Measurements from ENCODE around the gene SLC44A1. TPM values are rescaled to one million over a fixed set of nuclear protein-coding genes. Genes with fewer than 3 reads are reported as not detected.

Gene SLC44A1
- total RNA-seq, 1 donor from 2014 or later, result 51.3 TPM

- DNase-seq (ENCODE audit: low read depth) (no peak), FAIRE-seq (no peak)
- Histone ChIP-seq H3K27me3 (ENCODE audit: control insufficient read depth, insufficient read depth, low read length) (no peaks in the 10 kb centered on the region), H3K4me3 (ENCODE audit: low read depth, low read length) (no peak overlapping the region), H3K36me3 (ENCODE audit: control insufficient read depth, insufficient read depth, low read length) (no peaks in the 10 kb centered on the region)
- no peak for TF ChIP-seq CTCF (IDR thresholded peaks at IDR 0.05; ENCODE audit: insufficient read depth, low read length, severe bottlenecking)
These were observed 52.0 kb downstream of the SLC44A1 start for GRCh38 chr9:105296445-105296844.

- DNase-seq (ENCODE audit: low read depth) (peak; percentile 98), FAIRE-seq (no peak)
- no peak for TF ChIP-seq CTCF (IDR thresholded peaks at IDR 0.05; ENCODE audit: insufficient read depth, low read length, severe bottlenecking)
- Histone ChIP-seq H3K4me3 (ENCODE audit: low read depth, low read length) (no peak overlapping the region), H3K27me3 (ENCODE audit: control insufficient read depth, insufficient read depth, low read length) (no peaks in the 10 kb centered on the region), H3K36me3 (ENCODE audit: control insufficient read depth, insufficient read depth, low read length) (no peaks in the 10 kb centered on the region)
These were observed 52.4 kb downstream of the SLC44A1 start for GRCh38 chr9:105296877-105297287.

- no peak for FAIRE-seq
- no peaks in the 10 kb centered on the region for H3K36me3 ChIP-seq (ENCODE audit: control insufficient read depth, insufficient read depth, low read length)
- DNase-seq (ENCODE audit: low read depth), result no peak
- H3K4me3 ChIP-seq (ENCODE audit: low read depth, low read length), result no peak overlapping the region
- H3K27me3 ChIP-seq (ENCODE audit: control insufficient read depth, insufficient read depth, low read length), result no peaks in the 10 kb centered on the region
- no peak for TF ChIP-seq CTCF (IDR thresholded peaks at IDR 0.05; ENCODE audit: insufficient read depth, low read length, severe bottlenecking)
These were observed 53.1 kb downstream of the SLC44A1 start for GRCh38 chr9:105297442-105298075.

- no peak for TF ChIP-seq CTCF (IDR thresholded peaks at IDR 0.05; ENCODE audit: insufficient read depth, low read length, severe bottlenecking)
- H3K27me3 ChIP-seq (ENCODE audit: control insufficient read depth, insufficient read depth, low read length), result no peaks in the 10 kb centered on the region
- peak; percentile 47 for FAIRE-seq
- no peaks in the 10 kb centered on the region for H3K36me3 ChIP-seq (ENCODE audit: control insufficient read depth, insufficient read depth, low read length)
- H3K4me3 ChIP-seq (ENCODE audit: low read depth, low read length), result no peak overlapping the region
- peak; percentile 98 for DNase-seq (ENCODE audit: low read depth)
These were observed 54.9 kb downstream of the SLC44A1 start for GRCh38 chr9:105299190-105299854.

- no peak for TF ChIP-seq CTCF (IDR thresholded peaks at IDR 0.05; ENCODE audit: insufficient read depth, low read length, severe bottlenecking)
- DNase-seq (ENCODE audit: low read depth) (no peak), FAIRE-seq (peak; percentile 32)
- no peaks in the 10 kb centered on the region for H3K27me3 ChIP-seq (ENCODE audit: control insufficient read depth, insufficient read depth, low read length)
- no peaks in the 10 kb centered on the region for H3K36me3 ChIP-seq (ENCODE audit: control insufficient read depth, insufficient read depth, low read length)
- no peak overlapping the region for H3K4me3 ChIP-seq (ENCODE audit: low read depth, low read length)
These were observed 58.3 kb downstream of the SLC44A1 start for GRCh38 chr9:105302728-105303127.

Data from bronchial epithelial cell (primary cell).